NCI-H2029 treated with DMSO at 0.1 percent for 48 hours (cell line): ENCODE results near the gene HOXC9.

Experiments used
- DNase-seq: peaks from one replicate; lab custom pipeline; 2025; lab: John Stamatoyannopoulos, UW

Gene HOXC9

DNA sequence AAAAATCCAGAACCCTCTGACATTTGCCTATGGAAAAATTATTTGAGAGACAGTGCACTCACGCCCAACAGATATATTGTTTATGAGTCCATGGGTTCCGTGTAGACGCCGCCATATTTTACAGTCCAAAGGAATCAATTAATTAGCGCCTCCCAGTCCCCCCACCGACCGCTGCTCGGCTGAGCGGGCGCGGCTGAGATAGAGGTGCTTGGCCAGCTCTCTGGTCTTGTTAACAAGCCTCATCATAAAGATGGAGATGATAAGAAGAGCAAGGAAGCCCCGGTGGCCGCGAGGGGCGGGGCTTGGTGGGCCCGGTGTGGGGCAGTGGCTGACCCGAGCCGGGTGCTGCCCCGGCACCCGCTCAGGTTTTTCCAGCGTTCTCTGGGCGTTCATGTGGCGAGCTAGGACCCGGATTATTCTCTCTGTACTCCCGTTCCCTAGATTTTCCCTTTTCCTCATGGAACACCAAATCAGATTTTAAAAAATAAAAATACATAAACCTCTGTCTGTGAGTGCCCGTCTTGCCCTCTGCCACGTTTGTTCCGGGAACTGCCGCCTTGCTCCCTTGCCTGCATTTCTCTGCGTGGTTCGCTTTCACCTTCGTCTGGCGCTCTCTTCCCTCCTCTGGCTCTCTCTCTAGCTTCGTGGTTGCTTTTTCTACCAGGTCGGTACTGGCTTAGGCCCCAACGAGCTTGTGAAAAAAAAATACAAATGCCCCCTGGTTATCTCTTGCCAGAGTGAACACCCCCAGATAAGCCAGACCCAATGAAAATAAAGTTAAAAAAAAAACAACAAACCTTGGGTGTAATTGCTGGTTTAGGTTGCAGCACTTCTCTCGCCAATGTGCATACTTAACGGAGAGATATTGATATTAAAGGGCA, 36.3 kb upstream of the HOXC9 start:
- DNase-seq, result no peak

DNA sequence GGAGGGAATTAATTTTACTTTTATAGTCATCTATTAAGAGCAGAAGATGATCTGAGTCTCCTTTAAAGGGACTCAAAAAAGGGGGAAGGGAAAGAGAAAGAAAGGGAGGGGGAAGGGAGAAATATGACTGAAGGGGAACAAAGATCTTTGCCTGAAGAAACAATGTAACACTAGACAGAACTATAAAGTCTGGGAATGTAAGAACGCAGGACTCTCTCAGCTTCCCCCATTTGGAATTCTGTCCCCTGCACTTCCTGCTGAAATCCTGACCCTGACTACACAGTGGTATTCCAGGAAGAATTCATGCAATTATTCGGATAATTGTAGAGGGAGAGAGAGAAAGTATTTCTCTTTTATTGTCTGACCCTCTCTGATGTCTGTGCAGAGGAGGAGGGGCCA, 35.6 kb upstream of the HOXC9 start:
- DNase-seq, result no peak

DNA sequence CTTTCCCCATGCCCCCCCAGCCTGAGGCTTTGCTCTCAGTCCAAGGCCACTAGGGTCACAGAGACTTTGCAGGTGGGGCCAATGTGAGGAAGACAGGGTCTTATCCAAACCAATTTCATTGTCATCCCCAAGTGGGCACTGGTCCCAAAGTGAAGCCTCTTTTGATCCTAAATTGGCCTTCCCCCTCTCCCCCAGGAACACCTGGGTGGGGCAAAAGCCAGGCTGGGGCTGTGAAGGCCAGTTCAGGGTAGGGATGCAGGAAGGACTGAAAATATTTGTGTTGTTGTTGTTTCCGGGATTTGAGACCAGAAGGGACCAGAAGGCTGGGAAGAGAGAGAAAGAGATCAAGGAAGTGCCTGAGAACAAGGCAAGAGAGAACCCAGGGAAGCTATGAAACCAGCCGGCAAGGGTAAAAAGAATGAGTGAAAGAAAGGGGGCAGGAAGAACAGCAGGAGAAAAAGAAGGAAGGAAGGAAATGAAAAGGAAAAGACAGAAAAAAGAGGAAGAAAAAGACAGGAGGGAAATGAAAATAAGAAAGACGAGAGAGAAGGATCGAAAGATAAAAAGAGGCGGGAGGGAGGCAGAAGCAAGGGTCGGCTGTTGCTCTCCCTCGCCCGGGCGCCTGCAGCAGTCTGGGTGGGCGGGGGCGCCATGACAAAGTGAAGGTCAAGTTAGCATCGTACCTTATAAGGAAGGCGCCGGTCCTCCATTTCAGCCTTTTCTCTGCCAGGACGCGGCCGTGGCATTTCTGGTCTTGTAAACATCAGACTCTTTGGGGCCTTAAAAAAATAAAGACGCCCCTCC, 34.5 kb upstream of the HOXC9 start:
- no peak for DNase-seq

DNA sequence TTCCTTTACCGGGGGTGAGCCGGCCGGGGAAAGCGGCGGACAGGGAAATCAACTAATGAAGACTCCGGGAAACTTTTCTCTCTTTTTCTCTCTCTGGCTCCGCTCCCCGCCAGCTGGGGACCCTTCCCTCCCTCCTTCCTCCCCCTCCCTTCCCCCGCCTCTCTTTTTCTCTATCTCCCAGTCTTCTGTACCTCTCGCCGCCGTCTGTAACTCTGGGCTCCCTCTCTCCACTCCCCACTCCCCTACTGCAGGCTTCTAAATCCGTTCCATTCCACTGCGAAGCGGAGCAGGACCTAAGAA, 33.9 kb upstream of the HOXC9 start:
- no peak for DNase-seq

DNA sequence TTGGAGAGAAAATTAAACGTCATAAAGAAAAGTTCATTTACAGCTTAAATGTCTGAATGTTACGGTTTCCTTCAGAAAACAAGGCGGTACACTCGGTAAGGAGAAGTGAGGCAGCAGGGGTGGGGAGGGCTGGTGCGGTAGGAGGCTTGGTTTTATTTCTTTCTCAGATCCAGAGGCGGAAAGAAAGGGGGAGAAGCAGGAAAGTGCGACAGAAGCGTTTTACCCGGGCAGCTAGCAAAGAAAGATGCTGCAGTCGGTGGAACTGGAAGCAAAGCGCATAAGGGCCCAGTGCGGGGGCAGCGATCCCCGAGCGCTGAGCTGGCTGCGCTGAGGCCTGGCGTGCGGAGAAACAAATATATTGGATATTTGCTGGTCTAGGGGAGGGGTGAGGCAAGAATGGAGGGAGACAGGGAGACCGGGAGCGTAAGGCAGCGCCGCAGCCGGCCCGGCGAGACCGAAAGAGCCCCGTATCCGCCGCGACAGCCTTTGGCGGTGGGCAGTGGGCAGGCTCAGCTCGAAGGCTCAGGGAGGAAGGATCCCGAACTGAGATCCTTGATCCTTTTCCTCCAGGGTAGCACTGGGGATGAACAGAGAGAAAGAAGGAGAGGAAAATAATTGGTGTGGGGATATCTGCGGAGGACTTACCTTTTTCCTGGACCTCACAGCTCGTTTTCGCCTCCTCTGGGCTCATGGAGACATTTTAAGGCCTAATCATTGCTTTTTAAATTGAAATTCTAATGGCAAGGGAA, 33.4 kb upstream of the HOXC9 start:
- no peak for DNase-seq

DNA sequence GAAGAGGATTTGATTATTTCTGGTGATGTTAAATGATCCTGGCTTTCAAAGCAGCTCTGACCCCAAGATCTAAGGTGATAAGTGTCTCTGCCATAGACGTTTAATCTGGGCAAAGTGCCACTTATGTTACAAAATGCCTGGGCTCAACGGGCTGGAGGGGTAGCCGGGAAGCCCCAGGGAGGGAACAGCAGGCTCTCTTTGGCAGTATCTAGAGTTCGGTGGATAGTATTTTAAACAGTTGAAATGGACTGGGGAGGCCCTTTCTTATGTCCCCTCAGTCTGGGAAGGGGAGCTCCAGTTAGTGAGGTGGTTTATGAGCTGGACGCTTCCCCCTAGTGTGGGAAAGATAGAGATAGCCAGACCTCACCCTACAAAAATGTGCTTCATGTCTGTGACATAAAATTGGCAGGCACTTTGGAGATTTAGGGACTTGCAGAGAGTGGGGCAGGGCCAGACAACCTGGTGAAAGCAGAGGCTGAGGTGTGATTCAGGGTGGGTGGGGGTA, 32.5 kb upstream of the HOXC9 start:
- DNase-seq, result no peak

DNA sequence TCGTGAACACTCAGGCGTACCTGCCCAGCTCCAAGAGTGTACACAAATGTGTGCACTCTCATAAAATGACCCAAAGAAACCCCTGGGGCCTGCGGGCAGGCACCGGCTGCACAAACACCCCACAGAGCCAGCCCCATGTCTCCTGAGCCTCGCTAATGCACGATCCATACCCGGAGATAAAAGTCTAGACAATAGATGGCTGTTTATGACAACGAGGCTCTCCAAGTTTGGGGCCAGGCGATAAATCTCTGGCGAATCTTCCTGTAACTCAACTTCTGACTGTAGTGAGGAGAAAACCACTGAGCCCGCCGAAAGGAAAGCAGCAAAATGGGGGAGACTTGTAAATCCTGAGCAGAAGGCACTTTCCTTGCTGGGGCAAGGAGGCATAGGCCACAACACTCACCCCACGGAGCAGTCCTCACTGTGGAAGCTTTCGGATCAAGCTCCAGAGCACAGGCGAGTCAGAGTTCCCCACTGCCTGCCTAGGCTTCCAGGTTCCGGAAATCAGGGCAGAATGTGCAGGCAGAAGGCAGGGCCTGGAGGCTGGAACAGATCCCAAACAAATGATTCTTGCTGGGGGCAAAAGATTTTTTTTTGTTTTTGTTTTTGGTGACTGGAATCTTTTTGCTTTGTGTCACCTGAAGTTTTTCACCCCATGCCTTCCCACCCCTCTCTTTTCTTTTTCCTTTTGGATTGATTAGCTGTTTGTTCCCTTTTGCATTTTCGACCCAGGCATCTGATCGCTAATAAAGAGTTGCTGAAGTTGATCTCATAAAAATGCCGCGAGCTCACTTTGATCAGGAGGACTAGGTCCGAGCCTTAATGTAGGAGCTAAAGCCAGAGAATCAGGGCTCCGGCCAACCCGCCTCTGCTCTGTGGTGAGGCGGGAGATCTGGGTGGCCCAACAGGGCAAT, 31.5 kb upstream of the HOXC9 start:
- DNase-seq, result no peak

DNA sequence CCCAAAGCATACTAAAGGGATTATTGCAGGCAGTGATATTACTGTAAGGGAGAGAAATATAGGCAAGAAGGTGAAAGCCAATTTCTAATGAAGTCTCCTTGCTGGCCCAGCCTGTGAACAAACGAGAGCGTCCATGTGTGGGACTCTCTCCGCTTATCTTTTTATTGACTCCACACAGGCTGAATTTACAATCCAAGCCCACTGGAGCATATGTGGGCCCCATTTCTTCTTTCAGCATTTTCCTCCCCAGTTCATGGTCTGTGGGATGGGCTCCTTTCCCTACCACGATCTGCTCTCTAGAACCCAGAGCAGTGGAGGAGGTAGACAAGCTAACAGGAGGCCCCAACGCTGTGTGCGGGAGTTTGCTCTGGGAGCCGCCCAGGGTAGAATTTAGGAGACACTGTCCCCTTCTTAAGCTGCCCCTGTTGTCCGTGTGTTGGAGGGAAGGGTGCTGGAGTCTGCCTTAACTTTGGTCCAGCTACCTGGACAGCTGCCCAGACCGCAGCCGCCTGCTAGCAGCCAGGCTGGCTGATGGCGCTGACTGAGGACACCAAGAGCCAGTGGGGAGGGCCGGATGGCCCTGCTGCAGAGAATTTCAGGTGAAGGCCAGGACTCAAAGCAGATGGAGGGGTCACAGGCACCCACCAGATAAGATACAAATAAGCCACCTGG, 30.2 kb upstream of the HOXC9 start:
- DNase-seq, result no peak

DNA sequence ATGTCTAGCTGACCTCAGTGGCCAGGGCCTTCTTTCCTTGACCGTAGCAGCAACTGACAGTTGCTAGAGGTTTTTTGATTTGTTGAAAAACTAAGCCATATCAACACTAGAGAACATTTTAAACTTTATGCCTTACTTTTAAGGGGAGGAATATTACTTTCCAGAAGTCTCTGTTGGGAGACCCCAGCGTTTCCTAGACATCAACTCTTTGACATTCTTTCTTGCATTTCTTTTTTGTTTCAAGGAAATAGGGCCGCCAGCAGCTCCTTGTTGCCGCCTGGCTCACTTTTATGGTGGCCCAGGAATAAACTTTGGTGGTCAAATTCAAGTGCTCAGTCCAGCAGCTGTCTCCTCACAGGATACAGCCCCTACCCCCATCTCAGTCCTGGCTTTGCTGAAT, 29.5 kb upstream of the HOXC9 start:
- no peak for DNase-seq

DNA sequence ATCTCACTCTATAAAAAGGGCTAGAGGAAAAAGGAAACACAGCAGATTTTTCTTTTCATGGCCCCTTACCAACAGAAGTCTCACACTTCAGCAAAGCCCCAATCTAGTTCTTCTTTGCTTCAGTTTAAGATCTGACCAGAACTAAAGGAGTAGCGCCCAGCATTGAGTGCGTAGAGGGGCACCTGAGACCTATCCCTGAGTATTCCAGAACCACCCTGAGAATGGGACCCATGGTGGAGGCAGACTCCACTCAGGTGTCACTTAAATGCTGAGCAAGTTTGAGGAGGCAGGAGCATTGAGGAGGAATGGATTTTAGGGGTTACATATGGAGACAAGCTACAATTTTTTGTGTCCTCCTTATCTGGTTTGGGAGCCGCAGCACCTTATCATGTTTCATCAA, 28.8 kb upstream of the HOXC9 start:
- DNase-seq, result no peak

DNA sequence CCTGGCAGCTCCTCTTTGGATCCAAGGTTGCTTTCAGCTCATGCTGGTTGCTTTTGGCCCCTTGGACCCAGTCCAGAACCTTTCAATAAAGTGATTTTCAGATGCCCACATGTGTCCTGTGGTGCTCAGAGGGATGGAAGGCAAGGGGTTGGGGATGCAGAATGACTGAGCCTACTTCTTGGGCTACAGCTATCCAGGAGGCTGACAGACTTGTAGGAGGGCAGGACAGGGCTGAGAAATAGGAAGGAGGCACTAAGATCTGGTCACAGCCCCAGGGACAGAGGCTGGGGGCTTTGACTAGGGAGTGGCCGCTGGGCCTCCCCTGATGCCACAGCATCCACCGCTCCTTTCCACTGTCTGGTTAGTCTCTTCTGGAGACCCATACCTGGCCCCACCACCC, 28.3 kb upstream of the HOXC9 start:
- no peak for DNase-seq

DNA sequence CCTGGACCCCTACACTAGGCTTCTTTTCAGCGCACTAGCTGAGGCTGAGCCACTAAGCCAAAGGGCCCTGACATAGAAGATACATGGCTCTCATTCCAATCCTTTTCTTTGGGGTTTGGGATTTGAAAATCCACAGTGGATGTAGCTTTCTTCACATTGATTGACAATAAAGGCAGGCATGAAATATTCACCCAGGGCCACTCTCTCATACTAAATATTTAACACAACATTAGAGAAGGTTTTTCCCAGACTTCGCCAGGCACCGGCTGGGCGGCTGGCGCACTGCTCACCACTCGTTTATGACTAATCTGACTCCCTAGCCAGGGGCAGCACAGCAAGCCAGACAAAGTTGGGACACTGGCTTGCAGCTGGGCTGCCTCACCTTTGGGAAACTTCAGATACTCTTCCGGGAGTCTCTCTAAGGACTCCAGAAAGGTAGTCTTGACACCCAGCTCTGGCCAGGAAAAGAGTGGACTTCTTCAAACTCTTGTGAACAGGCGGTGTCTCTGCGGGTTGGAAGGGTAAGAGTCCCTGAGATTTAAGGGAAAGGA, 27.7 kb upstream of the HOXC9 start:
- no peak for DNase-seq

DNA sequence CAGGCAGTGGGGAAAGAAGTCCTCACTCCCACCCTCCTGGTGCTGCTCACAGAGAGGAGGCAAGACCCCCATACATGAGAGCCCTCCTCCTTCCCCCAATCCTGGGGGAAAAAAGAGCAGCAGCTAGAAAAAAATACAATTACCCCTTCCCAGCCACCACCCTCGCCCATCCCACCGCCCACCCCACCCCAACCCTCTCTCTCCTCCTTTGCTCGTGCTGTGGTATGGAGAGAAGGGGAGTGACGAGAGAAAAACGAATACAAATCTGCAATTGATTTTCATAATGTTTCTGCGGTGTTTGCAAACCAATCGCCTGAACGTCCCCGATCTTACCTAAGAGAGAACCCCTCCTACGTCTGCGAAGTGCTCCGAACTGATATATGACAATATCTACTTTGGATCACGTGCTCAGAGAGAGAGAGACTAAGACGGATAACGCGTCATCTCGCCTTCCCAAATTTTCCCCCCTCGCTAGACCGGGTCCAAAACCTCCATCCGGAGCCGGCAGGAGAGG, 27.2 kb upstream of the HOXC9 start, which contains the start of gene HOXC11:
Gene HOXC11, plus strand, starts transcription at position 405 of the 514 bp plus-strand sequence. CDS start 116 bp downstream, outside the sequence.
- no peak for DNase-seq

DNA sequence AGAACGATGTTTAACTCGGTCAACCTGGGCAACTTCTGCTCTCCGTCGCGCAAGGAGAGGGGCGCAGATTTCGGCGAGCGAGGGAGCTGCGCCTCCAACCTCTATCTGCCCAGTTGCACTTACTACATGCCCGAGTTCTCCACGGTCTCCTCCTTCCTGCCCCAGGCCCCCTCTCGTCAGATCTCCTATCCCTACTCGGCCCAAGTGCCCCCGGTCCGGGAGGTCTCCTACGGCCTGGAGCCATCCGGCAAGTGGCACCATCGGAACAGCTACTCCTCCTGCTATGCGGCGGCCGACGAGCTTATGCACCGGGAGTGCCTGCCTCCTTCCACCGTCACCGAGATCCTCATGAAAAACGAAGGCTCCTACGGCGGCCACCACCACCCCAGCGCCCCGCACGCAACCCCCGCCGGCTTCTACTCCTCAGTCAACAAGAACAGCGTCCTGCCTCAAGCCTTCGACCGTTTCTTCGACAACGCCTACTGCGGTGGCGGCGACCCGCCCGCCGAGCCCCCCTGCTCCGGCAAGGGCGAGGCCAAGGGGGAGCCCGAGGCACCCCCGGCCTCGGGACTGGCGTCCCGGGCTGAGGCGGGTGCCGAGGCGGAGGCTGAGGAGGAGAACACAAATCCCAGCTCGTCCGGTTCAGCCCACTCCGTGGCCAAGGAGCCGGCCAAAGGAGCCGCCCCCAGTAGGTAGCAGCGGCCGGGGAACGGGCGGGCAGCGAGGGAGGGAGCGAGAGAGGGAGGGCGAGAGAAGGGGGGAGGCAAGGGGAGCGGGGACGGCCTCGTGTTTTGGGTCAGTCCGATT, 26.5 kb upstream of the HOXC9 start:
- DNase-seq, result no peak

DNA sequence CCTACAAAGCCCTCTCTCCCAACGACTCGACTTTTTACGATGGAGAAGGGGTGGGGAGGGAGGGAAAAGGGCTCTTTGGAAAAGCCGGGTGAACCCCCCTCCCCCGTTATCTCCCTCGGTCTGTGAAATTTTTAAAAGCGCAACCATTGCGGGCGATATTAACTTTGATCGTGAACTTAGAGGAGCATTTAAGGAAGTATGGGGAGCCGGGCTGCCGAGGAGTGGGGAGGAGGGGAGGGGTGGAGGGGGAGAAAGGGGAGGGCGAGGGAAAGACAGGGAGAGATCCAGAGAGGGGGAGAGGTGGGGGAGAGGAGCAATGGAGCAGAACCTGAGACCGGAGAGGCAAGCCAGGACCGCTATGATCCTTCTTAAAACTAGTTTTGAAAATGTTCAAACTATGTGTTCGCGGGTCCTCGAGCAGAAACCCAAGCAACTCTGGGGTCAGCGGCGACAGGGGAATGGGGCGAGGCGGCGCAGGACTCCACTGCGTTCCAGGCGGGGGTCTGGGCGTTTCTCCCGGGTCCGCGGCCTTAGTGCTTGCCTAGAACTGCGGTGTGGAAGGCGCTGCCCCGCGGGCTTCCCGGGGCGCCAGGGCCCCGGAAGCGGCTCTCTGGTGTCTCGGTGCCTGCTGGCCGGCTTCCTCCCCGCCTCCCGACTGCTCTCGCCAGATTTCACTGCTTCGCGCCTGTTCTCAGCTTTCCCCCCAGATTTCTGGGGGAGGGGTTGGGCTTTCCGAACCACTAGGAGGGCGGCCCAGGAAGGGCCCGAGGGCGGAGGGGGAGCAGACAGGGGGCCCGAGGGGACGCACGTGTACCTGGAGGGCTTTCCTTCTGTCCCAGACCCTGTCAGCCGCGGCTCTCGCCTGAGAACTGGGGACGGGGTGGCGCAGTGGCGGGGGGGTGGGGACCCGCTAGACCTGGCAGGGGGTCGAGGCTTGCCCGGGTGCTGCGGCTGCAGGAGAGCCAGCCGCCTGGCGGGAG, 25.6 kb upstream of the HOXC9 start, which contains the start of gene HOTAIR:
Gene HOTAIR, minus strand, starts transcription at position 871 of the 980 bp plus-strand sequence.
- DNase-seq, result no peak

DNA sequence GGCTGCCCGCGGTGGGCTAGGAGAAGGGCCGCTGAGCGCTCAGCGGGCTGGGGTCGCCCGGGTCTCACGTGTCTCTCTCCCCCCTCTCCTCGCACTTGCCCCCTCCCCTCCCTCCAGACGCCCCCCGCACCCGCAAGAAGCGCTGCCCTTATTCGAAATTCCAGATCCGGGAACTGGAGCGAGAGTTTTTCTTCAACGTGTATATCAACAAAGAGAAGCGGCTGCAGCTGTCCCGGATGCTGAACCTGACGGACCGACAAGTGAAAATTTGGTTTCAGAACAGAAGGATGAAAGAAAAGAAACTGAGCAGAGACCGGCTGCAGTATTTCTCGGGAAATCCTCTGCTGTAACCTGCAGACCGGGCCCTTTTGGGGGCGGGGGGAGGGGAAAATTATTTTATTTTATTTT, 24.9 kb upstream of the HOXC9 start:
- DNase-seq, result no peak

DNA sequence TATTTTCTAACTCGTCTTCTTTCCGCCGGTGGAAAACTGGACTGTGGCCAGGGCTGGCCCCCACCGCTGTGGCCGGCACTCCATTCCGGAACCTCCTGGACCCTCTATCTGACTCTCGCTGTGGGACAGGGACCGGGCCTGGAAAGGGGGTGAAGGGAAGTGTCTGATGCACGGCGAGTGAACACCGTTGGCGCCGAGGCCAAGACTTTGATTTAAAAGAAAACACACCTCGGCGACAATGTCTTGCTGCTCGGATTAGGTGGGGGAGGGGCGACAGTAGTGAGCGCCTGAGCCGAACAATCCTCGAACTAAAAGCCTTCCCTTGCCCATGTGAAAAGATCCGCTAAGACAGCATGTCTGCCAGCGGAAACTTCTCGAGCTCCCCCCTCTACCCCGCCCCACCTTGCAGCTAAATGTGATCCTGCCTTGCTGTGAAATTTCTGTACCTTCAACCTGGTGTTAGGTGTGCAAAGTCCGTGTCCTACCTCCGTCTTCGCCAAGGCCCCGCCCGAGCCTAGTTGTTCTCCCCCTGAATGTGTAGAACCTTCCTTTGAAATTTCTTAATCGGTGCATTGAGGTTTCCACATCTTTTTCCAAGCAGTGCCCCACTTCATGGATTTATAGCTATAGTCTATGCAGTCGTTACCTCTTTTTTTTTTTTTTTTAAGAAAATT, 24.3 kb upstream of the HOXC9 start:
- no peak for DNase-seq
